Kasumi-1 (cell line): Measurements from ENCODE around the gene FBXO31.
"Not testable (repeated sequence)": the region's sequence is repeated elsewhere in the genome, so short reads cannot be mapped to it uniquely, and the experiment has no call there.

Experiments
- DNase-seq, 2 experiments: peaks; one replicate each; lab custom pipeline; 2025; lab: John Stamatoyannopoulos, UW

The FBXO31 gene

DNA sequence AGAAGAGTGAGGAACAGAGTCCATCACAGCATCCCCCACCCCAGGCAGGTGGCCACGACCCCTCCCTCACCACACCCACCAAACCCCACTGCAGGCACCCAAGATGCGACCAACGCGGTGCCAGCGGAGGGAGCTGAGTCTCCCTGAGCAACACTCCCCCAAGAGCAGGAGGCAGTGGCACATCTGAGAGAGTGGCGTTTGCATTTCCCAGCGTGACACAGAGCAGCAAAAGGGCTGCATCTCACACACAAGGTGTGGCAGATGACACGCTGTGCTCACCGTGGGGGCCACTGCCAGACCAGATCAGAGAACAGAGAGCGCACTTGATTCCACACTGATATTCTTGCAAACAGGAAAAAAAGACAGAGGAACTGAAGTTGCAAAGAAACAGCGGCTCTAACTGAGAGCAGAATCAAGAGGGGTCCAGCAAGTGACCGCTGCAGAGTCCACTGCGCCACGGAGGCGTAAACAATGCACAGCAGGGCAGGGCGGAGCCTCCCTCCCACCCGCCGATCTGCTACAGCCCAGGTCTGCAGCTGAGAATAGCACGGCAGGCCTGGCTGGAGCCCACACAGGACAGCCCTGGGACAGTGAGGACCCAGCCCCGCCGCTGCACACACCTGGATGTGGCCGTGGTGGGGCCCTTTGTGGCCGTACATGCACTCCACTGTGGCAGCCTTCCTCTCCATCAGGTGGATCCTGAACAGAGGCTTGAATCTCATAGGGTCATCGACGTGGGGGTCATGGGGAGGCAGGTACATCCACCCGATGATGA is 40.4 kb downstream of the FBXO31 start:
- DNase-seq = no peak

- no peak for DNase-seq
These were observed 41.1 kb downstream of the FBXO31 start for GRCh38 chr16:87342504-87342903.

DNA sequence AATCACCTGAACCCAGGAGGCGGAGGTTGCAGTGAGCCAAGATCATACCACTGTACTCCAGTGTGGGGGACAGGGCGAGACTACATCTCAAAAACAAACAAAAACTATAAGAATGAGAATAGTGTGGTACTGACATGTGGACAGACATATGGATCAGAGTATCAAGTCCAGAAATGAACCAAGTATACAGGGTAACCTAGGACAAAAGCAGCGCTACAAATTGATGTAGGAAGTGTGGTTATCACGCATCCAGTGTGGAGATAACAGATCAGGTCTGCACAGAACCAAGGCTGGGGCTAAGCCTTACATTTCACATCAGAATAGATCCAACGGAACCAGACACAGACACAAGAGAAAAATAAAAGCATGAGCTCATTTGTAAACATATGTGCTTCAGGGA is 43.4 kb downstream of the FBXO31 start:
- DNase-seq = no peak

DNA sequence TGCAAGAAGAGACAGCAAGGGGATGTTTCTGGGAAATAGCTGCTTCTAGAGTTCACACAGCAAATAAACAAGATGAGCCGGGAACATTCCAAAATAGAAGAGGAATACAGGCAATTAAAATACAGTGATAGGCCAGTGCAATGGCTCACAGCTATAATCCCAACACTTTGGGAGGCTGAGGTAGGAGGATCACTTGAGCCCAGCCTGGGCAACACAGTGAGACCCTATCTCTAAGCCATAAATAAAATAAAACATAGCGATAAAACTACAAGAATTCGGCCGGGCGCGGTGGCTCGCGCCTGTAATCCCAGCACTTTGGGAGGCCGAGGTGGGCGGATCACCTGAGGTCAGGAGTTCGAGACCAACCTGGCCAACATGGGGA is 43.9 kb downstream of the FBXO31 start:
- not testable (repeated sequence) for DNase-seq

DNA sequence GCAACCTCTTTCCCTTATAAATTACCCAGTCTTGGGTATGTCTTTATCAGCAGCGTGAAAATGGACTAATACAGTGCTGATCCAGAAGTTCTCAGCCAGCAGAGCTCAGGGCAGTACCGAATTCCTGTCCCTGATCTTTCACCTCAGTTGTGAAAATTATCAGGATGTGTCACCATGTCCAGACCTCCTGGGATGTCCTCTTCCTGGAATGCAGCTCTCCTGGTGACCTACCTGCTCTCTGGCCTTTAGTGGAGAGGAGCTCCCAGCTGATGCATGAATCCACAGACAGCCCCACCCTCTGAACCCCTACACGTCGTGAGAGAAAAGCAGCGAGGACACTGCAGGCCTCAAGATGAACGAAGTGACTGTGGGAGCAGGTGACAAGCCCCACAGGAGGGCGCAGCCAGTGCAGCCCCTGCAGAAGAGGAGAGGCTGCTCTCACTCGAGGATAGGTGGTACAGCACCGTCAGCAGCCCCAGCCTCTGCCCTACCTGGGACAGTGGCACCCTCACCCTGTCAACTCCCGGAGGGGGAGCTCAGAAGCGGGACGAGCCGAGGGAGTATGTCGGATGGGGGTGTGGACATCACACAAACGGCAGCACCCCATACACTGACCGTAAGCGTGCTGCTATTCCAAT is 44.4 kb downstream of the FBXO31 start:
- DNase-seq = no peak

GRCh38 chr16:87338155-87338765 is 45.3 kb downstream of the FBXO31 start:
- no peak for DNase-seq

DNA sequence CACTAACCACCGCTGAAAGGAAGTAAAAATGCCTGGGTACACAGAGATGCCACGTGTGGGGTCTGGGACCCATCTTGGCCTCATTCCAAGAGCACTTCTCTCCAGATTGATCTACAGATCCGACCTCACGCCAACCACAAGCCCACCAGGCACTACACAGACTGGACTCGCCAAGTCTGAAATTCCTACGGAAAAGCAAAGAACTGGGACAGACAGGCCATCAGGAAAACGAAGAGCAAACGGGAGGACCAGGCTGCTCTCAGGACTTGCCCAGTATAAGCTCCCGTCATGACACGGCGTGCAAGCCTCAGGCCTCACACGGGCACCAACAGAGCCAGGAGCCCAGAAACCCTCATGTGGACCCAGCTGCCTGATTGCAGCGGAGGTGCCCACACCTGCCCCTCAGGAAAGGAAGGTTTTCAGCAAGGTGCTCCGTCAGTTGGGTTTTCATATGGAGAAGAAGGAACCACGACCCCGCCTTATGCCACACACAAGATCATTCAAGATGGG is 46.3 kb downstream of the FBXO31 start:
- no peak for DNase-seq

DNA sequence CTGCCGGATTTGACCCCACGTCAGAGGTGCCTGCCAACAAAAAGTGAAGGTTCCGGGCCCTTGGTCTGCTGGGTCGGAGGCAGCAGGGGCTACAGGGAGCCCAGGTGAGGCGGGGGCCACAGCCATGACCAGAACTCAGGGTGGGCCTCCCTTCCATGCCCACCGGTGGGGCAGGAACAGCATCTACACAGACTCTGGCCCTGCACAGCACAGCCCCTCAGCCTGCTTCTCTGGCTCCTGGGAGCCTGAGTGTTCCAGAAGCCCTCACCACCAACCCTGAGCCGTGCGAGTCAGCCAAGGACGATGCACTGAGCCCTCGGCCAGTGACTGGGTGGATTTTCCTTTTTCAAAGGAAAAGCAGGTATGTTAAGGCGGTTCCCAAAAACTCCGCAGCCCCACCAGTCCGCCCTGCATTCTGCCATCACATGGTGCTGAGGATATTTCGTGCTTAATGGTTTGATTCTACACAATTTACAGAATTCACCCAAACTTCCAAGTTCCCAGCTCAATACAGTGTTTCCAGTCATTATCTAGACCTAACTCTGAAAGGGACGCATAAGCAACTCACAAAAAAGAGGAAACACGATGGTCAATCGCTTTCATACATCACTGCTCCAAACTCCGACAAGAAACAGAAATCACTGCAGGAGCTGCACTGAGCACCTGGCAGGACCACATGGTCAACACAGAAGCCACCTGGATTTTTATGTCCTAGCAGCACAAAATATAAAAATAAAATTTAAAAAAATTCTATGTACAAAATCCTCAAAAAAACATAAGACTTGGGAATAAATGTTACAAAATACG is 46.9 kb downstream of the FBXO31 start:
- no peak for DNase-seq

GRCh38 chr16:87335625-87336433 is 47.7 kb downstream of the FBXO31 start:
- no peak for DNase-seq

GRCh38 chr16:87334651-87335624 is 48.6 kb downstream of the FBXO31 start:
- no peak for DNase-seq

- DNase-seq = no peak
These were observed 49.8 kb downstream of the FBXO31 start for GRCh38 chr16:87333581-87334331.

GRCh38 chr16:87333101-87333500 is 50.5 kb downstream of the FBXO31 start:
- no peak for DNase-seq

DNA sequence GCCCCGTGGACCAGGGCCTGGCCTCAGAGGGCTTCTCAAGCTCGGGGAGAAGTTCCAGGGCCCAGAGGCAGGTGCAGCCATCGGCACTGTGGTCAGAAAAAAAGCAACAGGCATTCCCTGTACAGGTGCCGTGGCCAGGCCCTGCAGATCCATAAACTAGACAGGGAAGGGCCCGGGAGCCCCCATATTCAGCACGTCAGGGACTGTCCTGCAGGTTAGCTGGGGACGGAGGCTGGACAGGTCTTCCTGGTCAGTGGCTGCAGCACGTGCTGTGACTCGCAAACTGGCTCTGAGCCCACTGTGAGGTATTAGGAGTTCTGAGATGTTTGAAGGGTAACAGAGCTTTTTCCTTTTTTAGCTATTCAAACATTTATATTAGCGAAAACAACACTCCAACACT is 51.4 kb downstream of the FBXO31 start:
- DNase-seq = no peak

GRCh38 chr16:87331241-87331801 is 52.3 kb downstream of the FBXO31 start:
- no peak for DNase-seq

DNA sequence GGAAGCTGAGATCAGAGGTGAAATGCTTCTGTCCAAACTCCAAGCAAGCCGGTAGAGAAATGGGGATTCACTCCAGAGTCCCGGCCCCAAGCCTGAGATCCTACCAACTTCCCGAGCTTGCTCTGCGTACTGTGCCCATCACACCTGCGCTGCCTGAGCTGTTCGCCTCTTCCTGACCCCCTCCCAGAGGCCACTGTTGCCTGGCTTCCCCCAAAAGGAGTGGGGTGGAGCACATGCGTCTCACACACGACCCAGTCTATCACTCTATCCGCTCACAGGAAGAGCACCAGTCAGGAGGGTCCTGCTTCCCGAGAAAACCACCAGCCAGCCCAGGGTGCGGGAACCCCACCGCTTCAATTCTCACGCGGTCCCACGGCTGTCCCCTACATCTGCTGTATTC is 52.9 kb downstream of the FBXO31 start:
- DNase-seq = no peak

DNA sequence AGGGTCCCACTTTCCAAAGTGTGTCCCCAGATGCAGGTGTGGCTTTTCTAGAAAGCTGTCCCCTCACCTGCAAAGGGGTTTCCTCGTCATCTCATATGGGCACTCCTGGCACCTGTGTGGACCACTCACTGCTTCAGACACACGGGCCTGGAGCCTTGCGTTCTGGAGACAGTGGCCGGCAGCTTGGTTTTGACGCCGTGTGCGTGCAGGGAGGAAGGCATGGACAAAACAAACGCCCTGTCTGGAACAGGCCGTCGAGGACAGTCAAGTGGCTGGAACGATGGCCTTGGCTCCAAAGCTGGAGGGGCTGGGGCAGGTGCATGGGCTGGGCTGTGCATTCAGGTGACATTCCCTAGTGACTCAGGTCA is 53.3 kb downstream of the FBXO31 start:
- no peak for DNase-seq

GRCh38 chr16:87329436-87330256 is 53.9 kb downstream of the FBXO31 start:
- no peak for DNase-seq

GRCh38 chr16:87328846-87329245 is 54.7 kb downstream of the FBXO31 start:
- DNase-seq = no peak
